K562 (cell line): Measurements from ENCODE around the gene IGF2BP1. TPM values are rescaled to one million over a fixed set of nuclear protein-coding genes. Genes with fewer than 3 reads are reported as not detected.
A peak's percentile ranks its signal among the peaks of the same experiment; 100 is the strongest.

Source experiments
- CBX1 ChIP-seq: sonication (generic); IDR thresholded peaks from 2 replicates; pipeline ENCODE4 v1.6.1; 2016; ENCODE audit warnings: antibody characterized with exemption, low read depth, mild to moderate bottlenecking
- CSDE1 ChIP-seq, 2 experiments: fragments of 450-650 bp; IDR thresholded peaks; 2 replicates each; pipeline ENCODE4 v1.6.1; 2016; ENCODE audit warnings: mild to moderate bottlenecking in 1 of 2
- EHMT2 ChIP-seq: fragments of 450-650 bp; IDR thresholded peaks from 2 replicates; pipeline ENCODE4 v1.6.1; 2018; ENCODE audit warnings: antibody characterized with exemption
- JUNB ChIP-seq: fragments of 450-650 bp; formaldehyde crosslinking; conservative IDR thresholded peaks from 2 replicates; pipeline ENCODE4 v1.4.0; 2020; ENCODE audit warnings: mild to moderate bottlenecking
- MECOM ChIP-seq: fragments of 250-450 bp; sonication (Bioruptor Pico); IDR thresholded peaks from 2 replicates; pipeline ENCODE4 v1.8.0; 2022; ENCODE audit warnings: inconsistent platforms
- NCOA4 ChIP-seq: fragments of 450-650 bp; IDR thresholded peaks from 2 replicates; pipeline ENCODE4 v1.6.1; 2018; ENCODE audit warnings: mild to moderate bottlenecking; ENCODE audit not compliant: partially characterized antibody
- POLR3G ChIP-seq: IDR thresholded peaks from 2 replicates; pipeline ENCODE4 v1.6.1; 2011; ENCODE audit not compliant: insufficient read length, insufficient replicate concordance; ENCODE audit errors: extremely low read depth
- PRPF4 ChIP-seq: fragments of 200-400 bp; formaldehyde crosslinking; IDR thresholded peaks from one replicate; pipeline ENCODE4 v1.6.1; 2017; ENCODE audit warnings: low read length, low read depth, mild to moderate bottlenecking; ENCODE audit not compliant: insufficient read depth, poor library complexity, severe bottlenecking
- TGIF2 ChIP-seq: sonication (generic); formaldehyde crosslinking; IDR thresholded peaks from 2 replicates; pipeline ENCODE4 v1.8.1; 2022; ENCODE audit warnings: mild to moderate bottlenecking, missing genetic modification reagents, moderate library complexity
- TRIM24 ChIP-seq, 2 experiments: fragments of 450-650 bp; IDR thresholded peaks; 2 replicates each; pipeline ENCODE4 v1.6.1; 2016
- ZSCAN29 ChIP-seq: fragments of 450-650 bp; IDR thresholded peaks from 2 replicates; pipeline ENCODE4 v1.6.1; 2017
- ZSCAN32 ChIP-seq: fragments of 450-650 bp; formaldehyde crosslinking; IDR thresholded peaks from 2 replicates; pipeline ENCODE4 v1.4.0; 2020; ENCODE audit warnings: mild to moderate bottlenecking, moderate library complexity
- polyA plus RNA-seq, 8 experiments: library from polyadenylated mRNA; depleted of rRNA in 4 of 8; stranded (reverse) in 5 of 8; unstranded in 3 of 8; fragments of >200 nt; fragmentation: Nextera tagmentation in 2 of 8; fragmentation: Illumina TruSeq in 1 of 8; extraction: Ambion mirVana in 2 of 8; extraction: Trizol in 1 of 8; gene quantifications; 2 replicates each; pipeline versions ENCODE4 v1.2.1 to v1.2.3, GENCODE V29; 2011 to 2014; ENCODE audit warnings: inconsistent platforms in 1 of 8, missing spikeins in 1 of 8
- total RNA-seq, 7 experiments: library from RNA; depleted of rRNA in 6 of 7; stranded (reverse); fragments of >200 nt in 6 of 7; fragmentation: Illumina TruSeq in 2 of 7; extraction: Trizol in 2 of 7; gene quantifications; 2 replicates each; pipeline versions ENCODE4 v1.2.1 to v1.2.3, GENCODE V29; 2011 to 2021; ENCODE audit warnings: low replicate concordance in 1 of 7
- TF ChIP-seq, protein P1 (sequence below): fragments of 450-650 bp; IDR thresholded peaks from 2 replicates; pipeline ENCODE4 v1.7.0; 2016; ENCODE audit warnings: borderline replicate concordance
- TF ChIP-seq, protein P2 (sequence below), 2 experiments: fragments of 150-350 bp in 1 of 2; IDR thresholded peaks; 2 replicates each; pipeline ENCODE4 v1.6.1; 2012 to 2016; ENCODE audit warnings: low read depth in 2 of 2, low read length in 2 of 2, mild to moderate bottlenecking in 1 of 2, moderate library complexity in 1 of 2
- TF ChIP-seq, protein P3 (sequence below): fragments of 250-450 bp; sonication (Bioruptor Pico); IDR thresholded peaks from 2 replicates; pipeline ENCODE4 v1.5.0; 2021
- TF ChIP-seq, protein P4 (sequence below): fragments of 150-350 bp; conservative IDR thresholded peaks from 2 replicates; pipeline ENCODE4 v1.6.1; 2014; ENCODE audit warnings: low read length
- TF ChIP-seq, protein P5 (sequence below), 2 experiments: IDR thresholded peaks; 2 replicates each; pipeline ENCODE4 v1.6.1; 2011; ENCODE audit warnings: borderline replicate concordance in 1 of 2, control low read depth in 1 of 2, low read depth in 1 of 2, low read length in 1 of 2, mild to moderate bottlenecking in 1 of 2, mixed read lengths in 1 of 2, moderate library complexity in 1 of 2; ENCODE audit not compliant: insufficient read depth in 1 of 2, insufficient read length in 1 of 2, poor library complexity in 1 of 2, severe bottlenecking in 1 of 2; ENCODE audit errors: extremely low read depth in 1 of 2

The IGF2BP1 gene
- total and polyA plus RNA-seq, 9 of the 15 experiments (the other 6 are each of a cell fraction or from before 2014, with no cell fraction given), result 13.0 to 318 (median 53.6) TPM

DNA sequence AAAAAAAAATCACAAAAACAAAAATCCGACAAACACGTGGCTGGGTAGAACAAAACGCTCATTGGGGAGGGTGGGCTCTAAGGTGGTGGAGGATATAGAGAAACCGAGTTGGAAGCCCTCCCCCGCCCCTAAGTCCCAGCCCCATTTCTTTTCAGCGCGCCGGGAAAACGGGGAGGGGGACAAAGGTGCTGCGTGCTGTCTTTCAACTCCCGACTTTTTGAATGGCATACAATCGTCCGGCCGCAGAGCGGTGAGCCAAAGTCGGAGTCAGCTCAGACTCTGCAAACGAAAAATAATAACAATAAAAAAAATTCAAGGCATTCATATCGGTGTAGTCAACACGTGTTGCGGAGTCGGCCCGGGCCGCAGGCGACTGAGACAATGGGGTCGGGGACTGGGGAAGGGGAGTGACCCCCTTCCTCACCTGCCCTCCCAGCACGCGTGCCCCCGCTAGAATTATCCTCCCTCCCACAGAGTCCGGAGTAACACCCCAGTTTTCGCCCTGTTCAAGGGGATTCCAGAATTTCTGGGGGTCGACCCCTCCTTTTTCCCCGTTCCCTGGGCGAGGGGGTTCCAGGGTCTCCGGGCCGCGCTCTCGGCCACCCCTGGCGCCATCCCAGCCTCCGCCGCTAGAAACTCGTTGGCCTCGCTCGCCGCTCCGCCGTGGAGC, 1.7 kb upstream of the IGF2BP1 start (continued):
- TF ChIP-seq, protein P1, sequence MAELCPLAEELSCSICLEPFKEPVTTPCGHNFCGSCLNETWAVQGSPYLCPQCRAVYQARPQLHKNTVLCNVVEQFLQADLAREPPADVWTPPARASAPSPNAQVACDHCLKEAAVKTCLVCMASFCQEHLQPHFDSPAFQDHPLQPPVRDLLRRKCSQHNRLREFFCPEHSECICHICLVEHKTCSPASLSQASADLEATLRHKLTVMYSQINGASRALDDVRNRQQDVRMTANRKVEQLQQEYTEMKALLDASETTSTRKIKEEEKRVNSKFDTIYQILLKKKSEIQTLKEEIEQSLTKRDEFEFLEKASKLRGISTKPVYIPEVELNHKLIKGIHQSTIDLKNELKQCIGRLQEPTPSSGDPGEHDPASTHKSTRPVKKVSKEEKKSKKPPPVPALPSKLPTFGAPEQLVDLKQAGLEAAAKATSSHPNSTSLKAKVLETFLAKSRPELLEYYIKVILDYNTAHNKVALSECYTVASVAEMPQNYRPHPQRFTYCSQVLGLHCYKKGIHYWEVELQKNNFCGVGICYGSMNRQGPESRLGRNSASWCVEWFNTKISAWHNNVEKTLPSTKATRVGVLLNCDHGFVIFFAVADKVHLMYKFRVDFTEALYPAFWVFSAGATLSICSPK, result no peak
- TF ChIP-seq NCOA4 (no peak), CSDE1 (IDR thresholded peaks at IDR 0.05) (no peak), TRIM24 (IDR thresholded peaks at IDR 0.05) (no peak), JUNB (CRISPR knock-in tag) (no peak), CBX1 (no peak; the same call in 1 of the 2 replicates), TGIF2 (CRISPR knock-in tag) (no peak), POLR3G (no peak), MECOM (CRISPR knock-in tag) (no peak), EHMT2 (no peak), PRPF4 (no peak), ZSCAN29 (no peak; the same call in 1 of the 2 replicates), ZSCAN32 (CRISPR knock-in tag) (no peak)
- TF ChIP-seq, protein P2, sequence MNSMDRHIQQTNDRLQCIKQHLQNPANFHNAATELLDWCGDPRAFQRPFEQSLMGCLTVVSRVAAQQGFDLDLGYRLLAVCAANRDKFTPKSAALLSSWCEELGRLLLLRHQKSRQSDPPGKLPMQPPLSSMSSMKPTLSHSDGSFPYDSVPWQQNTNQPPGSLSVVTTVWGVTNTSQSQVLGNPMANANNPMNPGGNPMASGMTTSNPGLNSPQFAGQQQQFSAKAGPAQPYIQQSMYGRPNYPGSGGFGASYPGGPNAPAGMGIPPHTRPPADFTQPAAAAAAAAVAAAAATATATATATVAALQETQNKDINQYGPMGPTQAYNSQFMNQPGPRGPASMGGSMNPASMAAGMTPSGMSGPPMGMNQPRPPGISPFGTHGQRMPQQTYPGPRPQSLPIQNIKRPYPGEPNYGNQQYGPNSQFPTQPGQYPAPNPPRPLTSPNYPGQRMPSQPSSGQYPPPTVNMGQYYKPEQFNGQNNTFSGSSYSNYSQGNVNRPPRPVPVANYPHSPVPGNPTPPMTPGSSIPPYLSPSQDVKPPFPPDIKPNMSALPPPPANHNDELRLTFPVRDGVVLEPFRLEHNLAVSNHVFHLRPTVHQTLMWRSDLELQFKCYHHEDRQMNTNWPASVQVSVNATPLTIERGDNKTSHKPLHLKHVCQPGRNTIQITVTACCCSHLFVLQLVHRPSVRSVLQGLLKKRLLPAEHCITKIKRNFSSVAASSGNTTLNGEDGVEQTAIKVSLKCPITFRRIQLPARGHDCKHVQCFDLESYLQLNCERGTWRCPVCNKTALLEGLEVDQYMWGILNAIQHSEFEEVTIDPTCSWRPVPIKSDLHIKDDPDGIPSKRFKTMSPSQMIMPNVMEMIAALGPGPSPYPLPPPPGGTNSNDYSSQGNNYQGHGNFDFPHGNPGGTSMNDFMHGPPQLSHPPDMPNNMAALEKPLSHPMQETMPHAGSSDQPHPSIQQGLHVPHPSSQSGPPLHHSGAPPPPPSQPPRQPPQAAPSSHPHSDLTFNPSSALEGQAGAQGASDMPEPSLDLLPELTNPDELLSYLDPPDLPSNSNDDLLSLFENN (IDR thresholded peaks at IDR 0.05; ENCODE audit: low read depth in 2 of 2, low read length in 2 of 2), result no peak
- TF ChIP-seq, protein P3, sequence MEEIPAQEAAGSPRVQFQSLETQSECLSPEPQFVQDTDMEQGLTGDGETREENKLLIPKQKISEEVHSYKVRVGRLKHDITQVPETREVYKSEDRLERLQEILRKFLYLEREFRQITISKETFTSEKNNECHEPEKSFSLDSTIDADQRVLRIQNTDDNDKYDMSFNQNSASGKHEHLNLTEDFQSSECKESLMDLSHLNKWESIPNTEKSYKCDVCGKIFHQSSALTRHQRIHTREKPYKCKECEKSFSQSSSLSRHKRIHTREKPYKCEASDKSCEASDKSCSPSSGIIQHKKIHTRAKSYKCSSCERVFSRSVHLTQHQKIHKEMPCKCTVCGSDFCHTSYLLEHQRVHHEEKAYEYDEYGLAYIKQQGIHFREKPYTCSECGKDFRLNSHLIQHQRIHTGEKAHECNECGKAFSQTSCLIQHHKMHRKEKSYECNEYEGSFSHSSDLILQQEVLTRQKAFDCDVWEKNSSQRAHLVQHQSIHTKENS (CRISPR knock-in tag), result no peak
- TF ChIP-seq, protein P4, sequence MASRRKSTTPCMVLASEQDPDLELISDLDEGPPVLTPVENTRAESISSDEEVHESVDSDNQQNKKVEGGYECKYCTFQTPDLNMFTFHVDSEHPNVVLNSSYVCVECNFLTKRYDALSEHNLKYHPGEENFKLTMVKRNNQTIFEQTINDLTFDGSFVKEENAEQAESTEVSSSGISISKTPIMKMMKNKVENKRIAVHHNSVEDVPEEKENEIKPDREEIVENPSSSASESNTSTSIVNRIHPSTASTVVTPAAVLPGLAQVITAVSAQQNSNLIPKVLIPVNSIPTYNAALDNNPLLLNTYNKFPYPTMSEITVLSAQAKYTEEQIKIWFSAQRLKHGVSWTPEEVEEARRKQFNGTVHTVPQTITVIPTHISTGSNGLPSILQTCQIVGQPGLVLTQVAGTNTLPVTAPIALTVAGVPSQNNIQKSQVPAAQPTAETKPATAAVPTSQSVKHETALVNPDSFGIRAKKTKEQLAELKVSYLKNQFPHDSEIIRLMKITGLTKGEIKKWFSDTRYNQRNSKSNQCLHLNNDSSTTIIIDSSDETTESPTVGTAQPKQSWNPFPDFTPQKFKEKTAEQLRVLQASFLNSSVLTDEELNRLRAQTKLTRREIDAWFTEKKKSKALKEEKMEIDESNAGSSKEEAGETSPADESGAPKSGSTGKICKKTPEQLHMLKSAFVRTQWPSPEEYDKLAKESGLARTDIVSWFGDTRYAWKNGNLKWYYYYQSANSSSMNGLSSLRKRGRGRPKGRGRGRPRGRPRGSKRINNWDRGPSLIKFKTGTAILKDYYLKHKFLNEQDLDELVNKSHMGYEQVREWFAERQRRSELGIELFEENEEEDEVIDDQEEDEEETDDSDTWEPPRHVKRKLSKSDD, result no peak
- TF ChIP-seq, protein P5, sequence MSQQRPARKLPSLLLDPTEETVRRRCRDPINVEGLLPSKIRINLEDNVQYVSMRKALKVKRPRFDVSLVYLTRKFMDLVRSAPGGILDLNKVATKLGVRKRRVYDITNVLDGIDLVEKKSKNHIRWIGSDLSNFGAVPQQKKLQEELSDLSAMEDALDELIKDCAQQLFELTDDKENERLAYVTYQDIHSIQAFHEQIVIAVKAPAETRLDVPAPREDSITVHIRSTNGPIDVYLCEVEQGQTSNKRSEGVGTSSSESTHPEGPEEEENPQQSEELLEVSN (IDR thresholded peaks at IDR 0.05; ENCODE audit: borderline replicate concordance in 1 of 2, extremely low read depth in 1 of 2, insufficient read depth in 1 of 2, insufficient read length in 1 of 2, low read depth in 1 of 2, low read length in 1 of 2, poor library complexity in 1 of 2, severe bottlenecking in 1 of 2), result peak; percentile 7 to 58
